GM13976 (cell line): ENCODE data around the gene REPIN1.
"Not testable (repeated sequence)": the region's sequence is repeated elsewhere in the genome, so short reads cannot be mapped to it uniquely, and the experiment has no call there.

Source experiments
- DNase-seq: peaks from one replicate; pipeline ENCODE4 v3.0.0; 2012; ENCODE audit warnings: low spot score
- in situ Hi-C: fragments of 300-500 bp; cut with MboI; formaldehyde crosslinking; loops from one replicate; pipeline ENCODE4 v1.12.0; 2022; ENCODE audit warnings: low sequenced_read_pairs, mixed read lengths, inconsistent platforms; ENCODE audit not compliant: unreplicated experiment
- TF ChIP-seq, protein P1 (sequence below): IDR thresholded peaks from 2 replicates; pipeline ENCODE4 v1.5.1; 2012; ENCODE audit warnings: borderline replicate concordance, mild to moderate bottlenecking; ENCODE audit not compliant: insufficient read depth; ENCODE audit errors: extremely low read depth, missing control alignments, control extremely low read depth

The REPIN1 gene

DNA sequence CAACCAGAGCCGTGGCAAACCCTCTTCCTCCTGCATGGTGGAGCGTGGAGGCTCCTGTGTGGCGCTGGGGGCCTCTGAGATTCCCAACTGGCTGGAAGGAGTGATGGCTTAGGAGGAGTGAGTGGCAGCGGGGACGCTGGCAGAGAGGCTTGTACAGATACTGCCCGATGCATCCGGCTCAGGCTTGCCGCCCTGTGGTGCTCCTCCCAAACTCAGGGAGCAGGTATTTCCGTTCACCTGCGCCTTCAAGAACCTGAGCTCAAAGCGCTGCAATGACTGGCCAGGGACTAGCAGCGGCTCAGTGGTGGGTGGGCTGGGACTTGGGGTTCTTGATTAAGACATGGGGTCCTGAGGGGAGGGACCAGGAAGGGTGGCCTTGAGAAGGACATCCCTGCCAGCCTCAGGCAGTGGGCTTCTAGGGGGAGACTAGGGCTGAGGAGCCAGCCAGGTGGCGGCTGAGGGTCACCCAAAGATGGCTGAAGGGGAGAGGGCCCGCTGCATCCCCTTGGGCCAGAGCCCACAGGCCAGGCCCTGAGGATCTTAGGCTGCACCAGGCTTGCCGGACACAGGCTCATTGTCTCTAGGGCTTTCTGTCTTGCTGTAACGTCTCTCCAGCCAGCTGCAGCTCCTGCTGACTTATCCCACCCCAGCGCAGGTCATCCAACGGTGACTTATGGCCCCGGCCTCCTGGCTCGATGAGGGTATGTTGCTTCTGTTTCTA, 13.7 kb downstream of the REPIN1 start:
- TF ChIP-seq, protein P1, sequence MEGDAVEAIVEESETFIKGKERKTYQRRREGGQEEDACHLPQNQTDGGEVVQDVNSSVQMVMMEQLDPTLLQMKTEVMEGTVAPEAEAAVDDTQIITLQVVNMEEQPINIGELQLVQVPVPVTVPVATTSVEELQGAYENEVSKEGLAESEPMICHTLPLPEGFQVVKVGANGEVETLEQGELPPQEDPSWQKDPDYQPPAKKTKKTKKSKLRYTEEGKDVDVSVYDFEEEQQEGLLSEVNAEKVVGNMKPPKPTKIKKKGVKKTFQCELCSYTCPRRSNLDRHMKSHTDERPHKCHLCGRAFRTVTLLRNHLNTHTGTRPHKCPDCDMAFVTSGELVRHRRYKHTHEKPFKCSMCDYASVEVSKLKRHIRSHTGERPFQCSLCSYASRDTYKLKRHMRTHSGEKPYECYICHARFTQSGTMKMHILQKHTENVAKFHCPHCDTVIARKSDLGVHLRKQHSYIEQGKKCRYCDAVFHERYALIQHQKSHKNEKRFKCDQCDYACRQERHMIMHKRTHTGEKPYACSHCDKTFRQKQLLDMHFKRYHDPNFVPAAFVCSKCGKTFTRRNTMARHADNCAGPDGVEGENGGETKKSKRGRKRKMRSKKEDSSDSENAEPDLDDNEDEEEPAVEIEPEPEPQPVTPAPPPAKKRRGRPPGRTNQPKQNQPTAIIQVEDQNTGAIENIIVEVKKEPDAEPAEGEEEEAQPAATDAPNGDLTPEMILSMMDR, result no peak
- in situ Hi-C loops, result no loop called here
- no peak for DNase-seq

DNA sequence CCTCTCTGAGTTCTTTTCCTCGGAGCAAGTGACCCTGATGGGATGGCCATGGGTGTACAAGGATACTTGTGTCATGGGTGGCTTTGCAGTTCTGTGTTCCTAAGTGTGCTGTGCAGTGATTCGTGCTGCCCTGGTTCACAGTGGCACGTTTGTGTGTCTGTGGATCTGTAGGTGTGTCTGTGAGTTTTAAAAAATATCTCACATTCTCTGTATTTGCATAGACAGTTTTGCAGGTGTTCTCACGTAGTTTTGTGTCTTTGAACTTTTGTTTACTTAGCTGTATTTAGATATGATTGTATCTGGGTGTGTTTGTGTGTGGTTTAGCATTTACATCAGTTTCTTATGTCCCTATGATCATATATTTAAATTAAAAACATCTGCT, 14.2 kb downstream of the REPIN1 start:
- DNase-seq, result no peak
- TF ChIP-seq, protein P1, result no peak
- in situ Hi-C loops, result no loop called here

DNA sequence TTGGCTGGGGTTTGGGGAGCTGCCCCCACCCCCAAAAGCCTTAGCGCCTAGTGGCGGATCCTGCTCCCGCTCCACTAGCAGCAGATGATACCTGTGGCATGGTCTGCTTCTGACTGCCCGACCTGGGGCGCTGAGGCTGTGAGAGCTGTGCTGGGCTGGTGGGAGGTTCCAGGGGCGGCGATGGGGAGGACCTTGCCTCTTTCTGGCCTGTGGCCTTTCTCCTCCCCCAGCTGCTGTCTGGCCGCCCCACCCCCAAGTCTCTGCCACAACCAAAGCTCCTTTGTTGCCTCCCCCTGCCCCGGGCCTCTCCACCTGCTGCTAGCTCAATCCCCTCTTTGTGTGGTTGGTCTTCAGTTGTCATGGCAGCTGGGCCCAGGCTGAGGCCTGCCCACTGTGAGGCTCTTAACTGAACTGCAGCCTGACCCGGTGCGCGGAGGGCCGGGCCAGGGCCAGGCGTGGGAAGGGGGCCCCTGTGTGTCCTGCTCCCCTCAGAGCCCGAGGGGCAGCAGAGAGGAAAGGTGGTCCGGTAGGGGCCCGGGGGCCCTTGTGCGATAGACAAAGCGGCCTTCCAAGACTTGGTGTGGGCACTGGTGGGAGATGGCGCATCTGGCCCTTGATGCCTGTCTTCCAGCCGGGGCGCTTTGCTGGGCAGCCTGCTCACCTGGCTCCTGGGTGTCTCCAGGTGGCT, 15.2 kb downstream of the REPIN1 start:
- TF ChIP-seq, protein P1, result no peak
- DNase-seq, result no peak
- in situ Hi-C loops, result no loop called here

DNA sequence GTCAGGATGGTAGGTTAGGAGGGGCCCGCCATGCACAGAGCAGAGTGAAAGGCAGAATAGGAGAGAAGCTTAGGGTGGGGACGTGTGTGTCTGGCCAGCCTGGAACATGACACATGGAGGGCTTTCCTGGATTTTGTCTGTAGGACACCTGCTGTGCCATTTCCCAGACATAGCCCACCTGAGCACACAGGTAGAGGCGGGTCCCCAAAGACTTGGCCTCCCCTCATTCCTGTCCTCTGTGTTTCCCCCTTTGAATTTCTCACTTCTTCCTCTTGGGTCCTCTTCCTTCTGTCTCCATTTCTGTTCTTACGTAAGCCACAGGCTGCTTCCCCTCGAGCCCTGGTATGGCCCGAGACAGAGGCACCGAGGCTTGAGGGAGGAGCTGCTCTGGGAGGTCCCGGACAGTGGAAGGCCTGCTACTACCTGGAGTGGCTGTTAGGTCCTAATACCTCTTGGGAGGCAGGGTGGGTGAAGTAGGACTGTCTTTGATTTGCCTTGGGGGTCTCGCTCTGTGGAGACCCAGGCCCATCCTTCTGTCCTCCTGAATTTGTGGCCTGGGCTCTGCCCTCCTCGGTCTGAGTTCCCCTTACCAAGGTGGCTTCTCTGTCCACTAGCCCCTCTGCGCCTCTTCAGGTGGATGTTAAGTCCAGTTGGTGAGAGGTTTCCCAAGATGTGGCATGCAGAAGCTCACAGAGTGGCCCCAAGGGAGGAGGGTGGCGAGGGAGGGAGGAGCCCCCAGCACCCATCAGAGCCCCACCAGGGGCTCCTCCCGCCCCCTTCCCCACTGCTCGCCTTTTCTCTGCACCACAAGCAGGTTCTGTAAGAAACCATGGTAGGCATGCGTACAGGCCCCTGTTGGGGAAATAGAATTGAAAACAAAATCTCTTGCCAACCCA, 16.0 kb downstream of the REPIN1 start:
- no peak for DNase-seq
- TF ChIP-seq, protein P1, result no peak
- in situ Hi-C loops, result no loop called here

DNA sequence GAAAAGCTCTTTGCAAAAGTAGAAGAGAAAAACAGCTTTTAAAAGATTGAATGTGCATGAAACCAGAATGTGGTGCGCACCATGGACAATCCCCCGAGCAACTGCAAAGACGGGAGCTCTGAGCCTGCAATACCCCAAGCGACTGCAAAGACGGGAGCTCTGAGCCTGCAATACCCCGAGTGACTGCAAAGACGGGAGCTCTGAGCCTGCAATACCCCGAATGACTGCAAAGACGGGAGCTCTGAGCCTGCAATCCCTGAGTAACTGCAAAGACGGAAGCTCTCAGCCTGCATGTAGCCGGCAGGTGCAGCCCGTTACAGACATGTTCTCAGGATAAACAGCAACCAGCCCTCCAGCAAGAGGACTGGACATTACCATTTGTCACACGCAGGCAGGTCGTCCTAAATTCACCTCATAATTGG, 16.7 kb downstream of the REPIN1 start:
- in situ Hi-C loops, result no loop called here
- TF ChIP-seq, protein P1, result no peak
- no peak for DNase-seq

DNA sequence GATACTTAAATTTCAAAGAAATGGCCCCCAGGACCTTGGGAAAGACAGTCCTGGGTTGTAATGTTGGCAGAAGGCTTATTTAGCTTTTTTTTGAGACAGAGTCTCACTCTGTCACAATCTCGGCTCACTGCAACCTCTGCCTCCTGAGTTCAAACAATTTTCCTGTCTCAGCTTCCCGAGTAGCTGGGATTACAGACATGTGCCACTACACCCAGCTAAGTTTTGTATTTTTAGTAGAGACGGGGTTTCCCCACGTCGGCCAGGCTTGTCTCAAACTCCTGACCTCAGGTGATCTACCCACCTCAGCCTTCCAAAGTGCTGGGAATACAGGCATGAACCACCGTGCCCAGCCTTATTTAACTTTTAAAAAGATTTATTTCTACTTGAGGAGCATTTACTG, 17.3 kb downstream of the REPIN1 start:
- DNase-seq, in situ Hi-C loops: not testable (repeated sequence)
